8988T (cell line): Measurements from ENCODE around the gene PRSS12.
"Not testable (repeated sequence)": the region's sequence is repeated elsewhere in the genome, so short reads cannot be mapped to it uniquely, and the experiment has no call there.

Experiments
- DNase-seq: peaks from one replicate; pipeline ENCODE4 v3.0.0; 2011

The PRSS12 gene

DNA sequence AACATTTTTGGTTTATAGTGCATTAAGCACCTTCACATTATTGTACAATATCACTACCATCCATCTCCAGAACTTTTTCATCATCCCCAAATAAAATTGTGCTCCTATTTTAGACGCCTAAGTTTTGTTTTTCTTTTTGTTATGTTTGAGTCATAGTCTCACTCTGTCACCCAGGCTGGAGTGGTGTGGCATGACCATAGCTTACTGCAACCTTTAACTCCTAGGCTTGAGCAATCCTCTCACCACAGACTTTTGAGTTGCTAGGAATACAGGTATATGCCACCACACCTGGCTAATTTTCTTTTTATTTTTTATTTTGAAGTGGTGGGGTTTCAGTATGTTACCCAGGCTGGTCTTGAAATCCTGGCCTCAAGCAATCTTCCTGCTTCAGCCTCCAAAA, 33.9 kb downstream of the PRSS12 start:
- DNase-seq, result no peak

- DNase-seq, result no peak
Measured at GRCh38 chr4:118317691-118318090, 35.1 kb downstream of the PRSS12 start.

GRCh38 chr4:118314221-118314620, 38.6 kb downstream of the PRSS12 start:
- DNase-seq, result no peak

- DNase-seq, result no peak
Measured at GRCh38 chr4:118313098-118313497, 39.7 kb downstream of the PRSS12 start.

DNA sequence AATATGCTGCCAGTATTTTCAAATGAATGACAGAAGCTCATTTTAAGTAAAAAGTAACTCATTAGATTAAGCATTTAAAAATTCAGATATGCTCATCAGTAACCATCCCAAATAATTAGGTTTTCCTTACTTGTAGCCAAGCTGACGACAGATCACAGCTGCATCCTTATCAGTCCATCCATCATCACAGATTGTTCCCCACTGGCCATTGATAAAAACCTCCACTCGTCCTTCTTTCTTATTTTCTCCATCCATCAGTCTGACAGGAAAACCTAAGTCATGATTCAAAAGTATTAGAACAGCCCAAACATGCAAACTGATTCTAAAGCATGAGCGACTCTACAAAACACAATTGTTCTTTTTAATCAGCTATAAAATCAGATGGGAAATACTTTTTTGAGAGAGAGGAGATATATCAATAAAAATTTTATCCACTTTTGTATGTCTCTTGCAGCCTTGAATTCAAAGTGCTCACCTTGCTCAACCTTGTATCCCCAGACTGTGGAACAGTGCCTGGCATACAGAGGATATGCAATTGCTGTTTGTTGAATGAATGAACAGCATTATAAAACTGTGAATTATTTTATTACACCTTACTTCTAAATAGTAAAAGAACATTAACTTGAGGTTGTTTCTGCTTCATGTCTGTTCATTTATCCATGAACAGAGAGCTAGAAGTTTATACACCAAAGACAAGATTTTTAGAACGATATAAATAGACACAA, 44.3 kb downstream of the PRSS12 start:
- no peak for DNase-seq

DNA sequence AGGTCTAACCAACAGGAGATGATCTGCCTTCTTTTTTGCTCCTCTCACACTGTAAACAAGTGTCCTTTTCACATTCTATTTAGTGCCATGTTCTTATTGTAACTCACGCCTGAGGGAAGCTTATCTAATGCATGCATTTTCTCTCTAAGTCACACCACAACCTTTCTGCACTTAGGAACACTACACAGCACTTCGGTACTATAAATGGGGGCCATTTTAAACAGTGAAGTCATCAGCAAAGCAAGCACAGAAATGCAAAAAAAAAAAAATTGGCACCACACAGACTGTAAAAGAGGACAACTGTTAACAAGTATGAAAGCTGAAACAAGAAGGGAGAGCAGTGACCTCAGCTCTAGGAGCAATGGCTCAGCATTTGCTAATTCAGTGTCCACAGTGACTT, 45.2 kb downstream of the PRSS12 start:
- DNase-seq, result no peak

DNA sequence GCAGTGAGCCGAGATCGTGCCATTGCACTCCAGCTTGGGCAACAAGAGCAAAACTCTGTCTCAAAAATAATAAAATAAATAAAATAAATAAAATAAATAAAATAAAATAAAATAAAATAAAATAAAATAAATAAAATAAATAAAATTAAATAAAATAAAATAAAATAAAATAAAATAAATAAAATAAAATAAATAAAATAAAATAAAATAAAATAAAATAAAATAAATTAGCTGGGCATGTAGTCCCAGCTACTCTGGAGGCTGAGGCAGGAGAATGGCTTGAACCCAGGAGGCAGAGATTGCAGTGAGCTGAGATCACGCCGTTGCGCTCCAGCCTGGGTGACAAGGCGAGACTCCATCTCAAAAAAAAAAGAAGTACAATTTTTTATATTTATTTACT, 53.2 kb downstream of the PRSS12 start:
- DNase-seq, result not testable (repeated sequence)

DNA sequence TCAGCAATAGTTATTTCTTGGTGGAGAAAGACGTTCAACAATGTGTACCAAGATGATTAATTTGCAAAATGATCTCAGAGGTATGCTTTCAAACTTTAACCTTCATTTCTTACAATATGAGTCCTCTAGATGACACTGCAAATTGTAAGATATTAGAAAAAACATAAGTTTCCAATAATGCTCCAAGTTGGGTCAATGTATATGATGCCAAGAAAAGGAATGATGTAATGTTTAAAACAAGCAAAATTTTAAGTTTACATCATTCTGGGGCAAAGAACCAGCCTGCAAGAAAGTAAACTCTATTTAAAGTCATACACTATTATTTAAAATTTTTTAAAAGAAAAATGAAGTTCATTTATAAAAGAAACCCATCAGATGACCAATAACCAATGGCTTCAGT, 56.1 kb downstream of the PRSS12 start:
- DNase-seq, result no peak

DNA sequence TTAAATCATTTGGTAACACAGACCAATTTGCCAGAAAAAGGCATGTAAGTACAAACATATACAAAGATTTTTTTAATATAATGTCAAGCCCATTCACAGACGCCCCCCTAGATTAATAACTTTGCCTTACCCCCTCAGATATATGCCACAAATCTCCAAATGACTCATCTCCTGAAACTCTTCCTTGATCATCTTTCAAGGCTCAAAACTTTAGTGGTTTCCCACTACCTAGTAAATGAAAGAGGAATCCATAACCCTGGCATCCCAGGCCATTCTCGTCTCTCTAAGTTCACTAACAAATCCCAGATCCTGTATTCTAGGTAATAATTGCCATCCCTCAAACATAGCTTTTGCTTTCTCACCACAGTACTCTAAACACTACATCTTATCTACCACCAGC, 61.9 kb downstream of the PRSS12 start:
- DNase-seq, result no peak

GRCh38 chr4:118289794-118290193, 63.0 kb downstream of the PRSS12 start:
- no peak for DNase-seq

DNA sequence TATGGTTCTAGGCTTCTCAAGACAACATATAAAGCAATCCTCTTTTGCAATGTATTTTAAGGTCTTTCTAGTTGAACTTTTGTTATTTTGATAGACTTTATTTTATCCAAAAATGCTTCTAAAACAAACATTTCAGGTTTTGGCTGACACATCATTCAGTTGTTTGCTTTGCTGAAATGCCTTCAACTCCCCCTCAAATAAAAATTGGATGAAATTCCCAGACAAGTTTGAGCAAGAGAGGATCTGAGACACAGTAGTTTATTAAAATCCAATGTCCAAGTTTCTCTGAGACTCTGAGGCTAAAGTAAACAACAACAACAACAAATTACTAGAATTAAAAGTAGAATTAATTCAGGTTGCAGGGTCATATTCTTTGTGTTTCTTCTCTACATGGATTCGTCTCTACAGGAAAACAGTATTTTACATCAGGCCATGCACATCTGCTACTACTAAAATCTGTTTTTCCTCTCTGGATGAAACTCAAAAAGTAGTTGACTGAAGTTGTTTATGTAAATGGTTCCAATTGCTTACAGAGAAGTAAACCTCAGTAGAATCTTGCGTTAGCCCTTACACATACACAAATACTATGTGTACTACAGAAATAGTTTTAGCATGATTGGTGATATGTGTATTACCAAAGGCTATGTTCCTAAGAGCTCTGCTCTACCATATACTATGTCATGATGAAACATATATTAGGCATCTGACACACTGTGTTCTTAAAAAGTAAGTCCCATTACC, 64.9 kb downstream of the PRSS12 start:
- DNase-seq, result no peak

DNA sequence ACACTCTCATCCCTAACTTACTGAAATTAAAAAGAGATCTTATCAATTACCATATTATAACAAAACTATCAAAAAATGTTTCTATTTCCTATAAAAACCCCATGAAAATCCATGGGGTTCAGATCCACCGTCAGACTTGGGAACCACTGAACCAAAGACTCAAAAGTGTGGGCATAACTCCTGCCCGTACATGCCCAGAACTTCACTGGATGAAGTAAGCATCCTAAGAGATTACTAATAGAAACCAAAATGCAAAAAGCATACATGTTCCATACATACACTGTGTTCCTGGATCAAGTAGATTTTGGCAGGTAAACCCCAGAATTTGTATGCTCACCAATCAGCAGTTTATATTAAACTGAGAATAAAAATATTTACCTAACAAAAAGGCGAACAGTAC, 66.1 kb downstream of the PRSS12 start:
- DNase-seq, result no peak

GRCh38 chr4:118285931-118286330, 66.9 kb downstream of the PRSS12 start:
- no peak for DNase-seq

GRCh38 chr4:118284169-118284568, 68.6 kb downstream of the PRSS12 start:
- no peak for DNase-seq

DNA sequence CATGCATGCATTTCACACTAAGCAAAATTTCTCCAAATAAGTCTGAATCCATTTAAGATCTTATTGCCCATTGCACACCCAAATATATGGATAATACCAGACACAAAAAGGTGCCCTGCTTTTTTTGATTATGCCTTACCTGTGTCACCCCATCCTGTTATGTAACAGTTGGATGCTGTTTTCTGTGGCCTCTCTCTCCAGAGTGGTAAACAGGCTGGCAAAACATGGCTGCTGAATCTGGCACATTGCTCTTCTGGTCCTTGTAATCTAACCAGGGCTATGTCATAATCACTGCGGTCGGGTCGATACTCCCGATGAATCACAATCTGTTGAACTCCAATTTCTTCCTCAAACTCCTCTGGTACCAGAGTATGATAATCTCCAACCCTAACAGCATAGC, 70.1 kb downstream of the PRSS12 start:
- DNase-seq, result no peak

DNA sequence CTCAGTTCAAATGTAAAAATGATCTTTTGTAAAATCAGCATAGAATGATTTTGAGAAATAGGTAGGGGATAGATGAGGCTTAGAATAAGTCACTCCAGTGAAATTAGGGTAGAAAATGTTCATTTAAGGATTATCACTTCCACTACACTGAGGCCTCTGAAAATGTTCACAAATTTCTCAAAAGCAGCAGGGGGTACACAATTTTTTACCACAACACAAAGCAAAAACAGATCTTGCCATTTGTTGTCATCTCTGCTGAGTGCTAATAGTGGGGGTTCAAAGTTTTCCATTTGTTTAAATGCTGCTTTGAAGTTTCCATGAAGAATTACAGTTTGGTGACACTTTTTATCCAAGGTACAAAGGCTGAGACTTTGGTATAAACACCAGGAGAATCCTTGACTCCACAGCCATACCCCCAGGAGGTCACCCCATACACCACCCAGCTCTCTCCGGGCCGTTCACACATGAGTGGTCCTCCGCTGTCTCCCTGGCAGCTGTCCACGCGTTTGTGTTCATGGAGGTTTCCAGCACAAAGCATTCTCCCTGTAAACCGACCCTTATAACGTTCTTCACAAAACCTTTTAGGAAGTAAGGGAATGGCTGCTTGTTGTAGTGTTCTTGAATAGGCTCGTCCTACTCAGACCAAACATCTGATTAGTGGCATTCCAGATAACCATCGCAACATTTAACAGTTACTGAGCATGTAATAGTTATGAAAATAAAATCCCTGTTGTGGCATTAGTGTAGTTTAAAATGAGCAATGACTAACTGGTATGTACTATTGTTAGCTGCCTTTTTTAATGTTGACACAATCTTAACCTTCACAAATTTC, 71.0 kb downstream of the PRSS12 start:
- no peak for DNase-seq

GRCh38 chr4:118280501-118281218, 72.1 kb downstream of the PRSS12 start:
- DNase-seq, result no peak

DNA sequence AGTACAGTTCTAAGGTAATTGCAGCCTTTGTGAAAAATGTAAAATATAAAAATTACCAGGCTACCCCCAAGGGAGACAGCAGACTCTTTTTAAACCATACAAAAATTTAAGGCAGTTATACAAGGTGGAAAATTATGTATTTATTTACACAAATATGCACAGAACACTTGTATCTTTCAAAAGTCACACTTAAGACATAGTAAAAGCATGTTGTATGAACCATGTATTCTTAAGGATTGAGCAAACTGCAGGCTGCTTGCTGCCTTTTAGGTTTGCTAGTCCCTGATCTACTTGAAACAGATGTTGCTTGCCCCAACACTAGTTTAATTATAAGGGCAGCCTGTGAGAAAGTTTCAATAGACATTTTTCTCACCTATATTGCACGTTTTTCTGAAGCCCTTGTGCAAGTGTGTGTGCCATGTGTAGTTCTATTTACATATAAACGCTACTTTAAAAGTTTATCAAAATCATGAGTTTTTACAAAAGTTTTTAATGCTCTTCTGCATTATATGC, 72.8 kb downstream of the PRSS12 start:
- no peak for DNase-seq

GRCh38 chr4:118279328-118279727, 73.5 kb downstream of the PRSS12 start:
- DNase-seq, result no peak

DNA sequence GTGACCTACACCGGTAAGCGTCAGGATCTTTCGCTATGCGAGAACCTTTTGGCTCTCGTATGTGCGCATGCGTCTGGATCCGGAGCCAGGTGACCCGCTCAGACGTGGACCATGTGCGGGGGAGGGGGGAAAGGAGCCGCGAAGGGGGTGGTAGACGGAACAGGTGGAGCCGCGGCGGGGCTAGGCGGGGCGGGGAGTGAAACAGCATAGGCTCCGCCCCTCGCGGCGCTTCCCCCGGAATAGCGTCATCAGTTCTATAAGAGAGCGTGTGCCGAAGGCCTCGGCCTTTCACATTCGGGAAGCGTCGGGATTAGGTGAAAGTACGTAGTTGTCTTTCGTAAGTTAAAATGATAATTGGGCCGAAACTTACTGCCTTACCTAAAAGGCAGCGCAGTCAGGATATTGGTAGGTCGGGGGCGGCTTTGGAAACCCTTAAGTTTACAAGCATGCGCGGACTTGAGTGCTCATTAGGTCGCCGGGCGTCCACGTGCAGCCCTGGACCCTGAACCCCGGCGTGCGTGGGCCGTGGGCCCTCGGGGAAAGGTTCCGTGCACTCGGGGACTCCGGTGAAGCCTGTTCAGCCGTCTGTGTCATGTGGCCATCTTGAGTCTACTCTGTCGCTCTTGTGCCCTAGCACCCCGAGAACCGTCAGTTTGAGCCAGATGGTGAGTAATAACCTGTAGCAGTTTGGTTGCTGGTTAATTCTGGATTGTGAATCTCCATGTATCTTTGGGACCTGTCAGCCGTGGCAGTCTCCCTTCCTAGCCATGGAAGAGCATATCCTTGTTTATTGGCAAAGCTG, 74.1 kb downstream of the PRSS12 start:
- DNase-seq, result peak; percentile 69

DNA sequence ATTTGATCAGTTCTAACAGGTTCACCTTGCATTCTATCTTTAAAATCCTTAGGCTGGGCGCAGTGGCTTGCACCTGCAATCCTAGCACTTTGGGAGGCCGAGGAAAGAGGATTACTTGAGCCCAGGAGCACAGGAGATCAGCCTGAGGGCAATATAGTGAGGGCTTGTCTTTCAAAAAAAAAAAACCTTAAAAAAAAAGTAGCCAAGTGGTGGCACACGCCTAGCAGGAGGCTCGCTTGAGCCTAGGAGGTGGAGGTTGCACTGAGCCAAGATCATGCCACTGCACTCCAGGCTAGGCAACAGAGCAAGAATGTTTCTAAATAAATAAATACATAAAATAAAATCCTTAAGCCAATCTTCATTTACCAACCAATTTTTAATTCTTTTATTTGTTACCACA, 75.6 kb downstream of the PRSS12 start:
- no peak for DNase-seq

GRCh38 chr4:118276580-118276979, 76.2 kb downstream of the PRSS12 start:
- DNase-seq, result no peak
